Germinal center (tissue), 1 donor: Measurements from ENCODE around the gene CAMKV.
"Not testable (repeated sequence)": the region's sequence is repeated elsewhere in the genome, so short reads cannot be mapped to it uniquely, and the experiment has no call there.

Experiments
- DNase-seq: peaks from one replicate; pipeline ENCODE4 v3.0.0; 2012; ENCODE audit warnings: mixed read lengths, low spot score

Gene CAMKV, protein sequence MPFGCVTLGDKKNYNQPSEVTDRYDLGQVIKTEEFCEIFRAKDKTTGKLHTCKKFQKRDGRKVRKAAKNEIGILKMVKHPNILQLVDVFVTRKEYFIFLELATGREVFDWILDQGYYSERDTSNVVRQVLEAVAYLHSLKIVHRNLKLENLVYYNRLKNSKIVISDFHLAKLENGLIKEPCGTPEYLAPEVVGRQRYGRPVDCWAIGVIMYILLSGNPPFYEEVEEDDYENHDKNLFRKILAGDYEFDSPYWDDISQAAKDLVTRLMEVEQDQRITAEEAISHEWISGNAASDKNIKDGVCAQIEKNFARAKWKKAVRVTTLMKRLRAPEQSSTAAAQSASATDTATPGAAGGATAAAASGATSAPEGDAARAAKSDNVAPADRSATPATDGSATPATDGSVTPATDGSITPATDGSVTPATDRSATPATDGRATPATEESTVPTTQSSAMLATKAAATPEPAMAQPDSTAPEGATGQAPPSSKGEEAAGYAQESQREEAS

DNA sequence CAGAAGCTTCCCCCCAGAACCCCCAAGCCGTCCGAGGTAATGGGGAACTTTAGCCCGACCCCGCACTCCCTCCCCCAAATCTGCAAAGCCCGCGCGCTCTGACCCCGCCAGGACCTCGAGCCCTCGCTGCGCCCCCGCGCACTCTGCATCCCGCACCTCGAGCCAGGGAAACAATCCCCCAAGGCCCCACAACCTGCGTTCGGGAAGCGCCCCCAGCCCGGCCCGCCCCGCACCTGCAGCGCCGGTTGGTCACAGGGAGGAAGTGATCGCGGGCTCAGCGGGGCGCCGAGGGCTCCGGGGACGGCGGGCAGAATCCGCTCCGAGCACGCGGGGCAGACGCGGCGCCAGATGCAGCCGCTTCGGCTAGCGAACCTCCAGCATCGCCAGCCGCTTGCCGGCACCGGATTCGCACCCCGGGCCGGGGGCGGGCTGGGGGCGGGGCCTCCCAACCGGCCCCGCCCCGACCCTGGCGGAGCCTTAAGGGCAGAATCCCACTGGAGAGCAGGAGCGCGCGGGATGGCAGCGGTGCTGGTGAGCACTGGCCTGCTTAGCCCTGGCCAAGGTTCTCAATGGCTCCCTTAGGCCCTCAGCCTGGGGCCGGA, at the start of gene CAMKV:
TSS of gene CAMKV (minus strand) at position 382 of the 602 bp plus-strand sequence. CDS start 7,518 bp downstream, outside the sequence.
- peak; percentile 60 for DNase-seq

DNA sequence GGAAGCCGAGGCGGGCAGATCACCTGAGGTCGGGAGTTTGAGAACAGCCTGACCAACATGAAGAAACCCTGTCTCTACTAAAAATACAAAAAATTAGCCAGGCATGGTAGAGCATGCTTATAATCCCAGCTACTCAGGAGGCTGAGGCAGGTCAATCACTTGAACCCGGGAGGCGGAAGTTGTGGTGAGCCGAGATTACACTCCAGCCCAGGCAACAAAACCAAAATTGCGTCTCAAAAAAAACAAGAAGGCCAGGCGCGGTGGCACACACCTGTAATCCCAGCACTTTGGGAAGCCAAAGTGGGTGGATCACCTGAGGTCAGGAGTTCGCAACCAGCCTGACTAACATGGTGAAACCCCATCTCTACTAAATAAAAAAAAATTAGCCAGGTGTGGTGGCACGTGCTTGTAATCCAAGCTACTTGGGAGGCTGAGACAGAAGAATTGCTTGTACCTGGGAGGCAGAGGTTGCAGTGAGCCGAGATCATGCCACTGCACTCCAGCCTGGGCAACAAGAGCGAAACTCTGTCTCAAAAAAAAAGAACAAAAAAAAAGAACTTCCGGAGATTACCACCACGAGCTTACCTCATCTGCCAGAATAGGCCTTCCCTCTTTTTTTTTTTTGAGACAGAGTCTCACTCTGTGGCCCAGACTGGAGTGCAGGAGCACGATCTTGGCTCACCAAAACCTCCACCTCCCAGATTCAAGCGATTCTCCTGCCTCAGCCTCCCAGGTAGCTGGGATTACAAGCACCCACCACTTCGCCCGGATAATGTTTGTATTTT, 48.3 kb upstream of the CAMKV start:
- not testable (repeated sequence) for DNase-seq

DNA sequence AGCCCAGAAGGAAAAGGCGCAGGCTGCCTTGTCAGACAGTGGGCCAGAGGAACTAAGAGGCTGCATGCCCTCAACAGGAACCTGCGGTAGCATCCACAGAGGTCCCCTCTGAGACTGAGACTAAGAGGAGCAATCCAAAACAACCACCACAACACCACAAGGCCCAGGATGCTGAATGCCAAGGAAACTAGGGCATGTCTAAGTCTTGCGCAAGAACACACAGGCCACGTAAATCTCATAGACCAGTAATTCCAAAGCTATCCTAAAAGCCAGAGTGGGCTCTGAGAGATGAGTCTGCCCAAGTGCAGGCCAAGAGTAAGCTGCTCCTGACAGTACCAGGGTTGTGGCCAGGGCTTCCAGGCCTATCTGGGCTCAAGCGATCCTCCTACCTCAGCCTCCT, 47.0 kb upstream of the CAMKV start:
- no peak for DNase-seq

DNA sequence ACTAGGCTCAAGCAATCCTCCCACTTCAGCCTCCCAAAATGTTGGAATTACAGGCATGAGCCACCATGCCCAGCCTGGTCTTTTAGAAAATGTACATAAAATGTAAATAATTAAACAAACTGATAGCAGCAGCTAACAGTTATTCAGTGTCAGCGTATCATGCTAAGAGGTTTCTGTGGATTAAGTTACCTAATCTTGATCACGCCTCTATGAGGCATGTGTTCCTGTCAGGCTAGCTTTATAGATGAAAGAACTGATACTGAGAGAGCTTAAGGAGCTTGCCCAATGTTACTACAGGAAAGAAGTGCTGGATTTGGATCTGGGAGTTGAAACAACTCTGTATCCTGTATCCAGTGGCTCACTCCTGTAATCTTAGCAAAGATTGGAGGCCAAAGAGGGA, 45.2 kb upstream of the CAMKV start:
- no peak for DNase-seq

DNA sequence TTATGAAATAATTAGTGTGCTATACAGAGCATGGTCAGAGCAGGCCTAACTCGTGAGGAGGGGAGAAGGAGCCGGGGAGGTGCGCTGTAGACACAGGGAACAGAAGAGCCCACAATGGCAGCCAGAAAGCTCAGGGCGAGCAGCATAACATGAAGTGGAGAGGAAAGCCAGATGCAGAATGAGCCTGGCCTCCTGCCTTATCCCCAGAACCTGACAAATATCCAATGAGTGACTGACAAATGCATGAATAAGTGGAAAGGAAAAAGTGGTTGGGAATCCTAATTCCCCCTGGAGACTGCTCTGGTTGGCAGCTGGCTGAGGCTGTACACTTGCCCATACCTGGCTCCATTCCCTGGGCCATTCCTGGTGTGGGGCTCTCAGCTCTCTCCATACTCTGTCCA, 43.2 kb upstream of the CAMKV start:
- no peak for DNase-seq

DNA sequence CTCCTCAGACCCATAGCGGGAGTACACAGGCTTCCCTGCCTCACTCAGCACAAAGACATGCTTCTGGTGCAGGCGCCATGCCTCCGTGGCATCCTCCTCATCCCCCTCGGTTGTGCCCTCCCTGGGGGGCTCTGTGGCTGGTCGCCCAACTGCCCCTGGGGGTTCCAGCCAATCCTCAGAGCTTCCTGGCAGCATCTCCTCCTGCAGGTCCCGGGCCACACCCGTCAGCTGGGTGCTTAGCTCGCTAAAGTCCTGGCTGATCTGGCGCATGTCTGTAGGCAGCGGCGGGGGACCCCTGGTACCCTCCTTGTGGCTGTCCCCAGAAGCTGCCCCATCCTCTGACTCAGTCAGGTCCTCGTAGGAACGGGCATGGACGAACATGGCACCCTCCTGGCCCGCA, 41.9 kb upstream of the CAMKV start:
- DNase-seq = no peak

DNA sequence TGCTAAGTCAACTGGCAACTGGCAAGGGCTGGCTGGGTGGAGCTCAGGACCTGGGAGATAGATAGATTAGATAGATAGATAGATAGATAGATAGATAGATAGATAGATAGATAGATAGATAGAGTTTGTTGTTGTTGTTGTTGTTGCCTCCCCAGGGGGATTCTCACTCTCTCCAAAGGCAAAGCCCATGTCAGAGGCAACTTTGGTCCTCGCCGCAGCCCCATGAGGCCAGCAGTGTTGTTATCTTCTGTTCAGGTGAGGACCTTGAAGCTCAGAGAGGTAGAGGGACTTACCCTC, 41.4 kb upstream of the CAMKV start:
- DNase-seq = no peak

DNA sequence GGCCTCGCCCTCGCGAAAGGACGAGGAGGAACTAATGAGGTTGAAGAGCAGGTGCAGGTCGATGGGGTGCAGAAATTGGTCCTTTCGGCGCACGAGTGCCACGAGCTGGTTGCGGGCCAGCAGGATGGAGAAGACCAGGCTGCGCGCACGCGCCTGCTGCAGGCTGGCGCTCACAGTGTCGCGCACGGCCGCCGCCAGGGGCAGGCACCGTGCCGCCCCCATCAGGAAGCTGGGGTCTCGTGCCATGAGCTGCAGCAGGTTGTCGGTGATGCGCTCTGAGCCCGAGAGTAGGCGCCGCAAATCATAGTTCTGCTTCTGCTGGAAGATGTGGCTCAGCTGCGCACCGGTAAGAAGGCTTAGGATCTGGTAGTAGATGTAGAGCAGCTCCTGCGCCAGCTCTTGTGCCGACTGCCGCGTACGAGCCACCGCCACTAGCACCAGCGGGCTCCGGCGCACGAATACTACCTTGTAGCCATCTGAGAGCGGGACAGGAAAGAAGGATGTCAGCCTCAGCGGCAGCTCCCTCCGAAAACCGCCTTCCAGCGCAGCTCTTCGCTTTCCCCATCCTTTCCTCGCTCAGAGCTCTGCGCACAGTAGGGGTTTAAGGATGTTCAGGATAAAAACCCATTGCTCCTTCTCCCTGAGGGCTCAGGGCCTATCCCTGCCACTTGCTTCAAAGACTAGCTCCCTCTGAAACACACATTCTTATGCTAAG, 40.9 kb upstream of the CAMKV start:
- DNase-seq = no peak

DNA sequence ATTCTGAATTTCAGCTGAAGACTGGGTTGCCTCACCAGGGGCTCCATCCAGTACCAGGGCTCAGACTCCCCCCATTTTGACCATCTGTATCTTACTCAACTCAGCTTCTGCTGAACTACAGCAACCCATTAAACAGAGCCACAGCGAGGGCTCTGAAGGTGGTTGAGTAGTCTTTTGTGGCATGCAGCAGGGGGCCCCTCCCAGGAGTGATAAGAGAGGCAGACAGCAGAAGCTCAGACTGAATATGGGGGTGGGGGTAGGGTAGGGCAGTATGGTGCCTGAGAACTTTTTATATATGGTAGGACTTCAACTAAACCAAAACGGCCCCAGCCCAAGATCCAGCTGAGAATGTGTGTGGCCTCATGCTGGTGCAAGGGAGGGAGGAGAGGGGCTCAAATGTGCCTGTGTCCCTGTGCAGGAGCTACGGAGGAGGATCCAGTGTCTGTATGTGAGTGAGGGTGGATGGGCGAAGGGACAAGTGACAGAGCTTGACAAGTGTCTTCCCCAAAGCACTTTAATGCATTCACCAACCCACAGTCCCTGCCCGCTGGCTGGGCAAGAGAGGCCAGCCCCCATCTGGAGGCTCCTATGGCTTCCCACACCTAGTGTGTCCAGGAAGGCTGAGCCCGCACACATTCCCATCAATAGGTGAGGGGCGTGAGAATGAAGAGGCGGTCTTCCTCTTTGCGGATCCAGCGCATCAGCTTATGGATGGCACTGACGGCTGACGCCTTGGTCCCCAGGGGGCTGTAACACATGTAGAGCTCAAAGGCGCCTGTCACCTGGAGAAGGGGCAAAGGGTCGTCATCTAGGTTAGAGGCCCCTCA, 38.9 kb upstream of the CAMKV start:
- no peak for DNase-seq

DNA sequence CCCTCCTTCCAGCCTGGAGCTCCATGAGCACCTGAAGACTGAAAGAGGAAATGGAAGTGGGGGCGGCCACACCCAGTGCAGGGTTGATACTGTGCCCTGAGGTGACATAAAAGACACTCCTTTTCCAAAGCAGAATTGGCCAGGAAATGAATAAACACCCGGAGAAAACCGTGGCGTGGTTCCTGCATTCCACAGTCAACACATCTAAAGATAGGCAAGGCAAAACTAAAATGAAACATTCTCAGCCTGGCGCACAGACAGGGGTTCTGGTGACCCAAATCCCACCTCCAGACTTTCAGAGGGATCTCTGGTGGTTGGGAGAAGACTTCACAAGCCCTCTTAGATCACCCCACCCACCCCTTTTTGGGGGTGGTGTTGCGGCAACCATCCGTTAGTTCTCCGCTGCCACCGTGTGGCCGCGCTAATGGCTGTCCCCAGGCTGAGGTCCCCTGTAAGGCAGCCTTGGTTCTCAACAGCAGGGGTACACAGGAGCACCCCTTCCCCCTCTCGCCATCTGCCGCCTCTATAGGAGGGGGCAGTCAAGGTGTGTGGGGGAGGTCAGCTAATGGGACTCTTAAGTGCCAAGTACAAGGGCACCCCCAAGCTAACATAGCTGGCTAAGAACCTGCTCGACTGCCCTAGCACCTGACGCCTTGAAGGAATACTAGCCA, 36.5 kb upstream of the CAMKV start:
- DNase-seq = peak; percentile 67

DNA sequence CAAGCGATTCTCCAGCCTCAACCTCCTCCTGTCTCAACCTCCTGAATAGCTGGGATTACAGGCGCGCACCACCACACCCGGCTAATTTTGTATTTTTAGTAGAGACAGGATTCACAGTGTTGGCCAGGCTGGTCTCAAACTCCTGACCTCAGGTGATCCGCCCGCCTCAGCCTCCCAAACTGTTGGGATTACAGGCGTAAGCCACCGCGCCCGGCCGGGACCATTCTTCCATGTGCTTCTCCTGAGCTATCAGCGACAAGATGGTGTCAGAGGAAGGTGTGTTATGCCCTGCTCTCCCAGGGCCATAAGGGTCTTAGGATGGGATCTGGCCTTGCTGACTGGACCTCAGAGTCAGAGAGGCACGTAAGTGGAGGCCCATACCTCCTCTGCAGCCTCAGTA, 34.7 kb upstream of the CAMKV start:
- DNase-seq = not testable (repeated sequence)

DNA sequence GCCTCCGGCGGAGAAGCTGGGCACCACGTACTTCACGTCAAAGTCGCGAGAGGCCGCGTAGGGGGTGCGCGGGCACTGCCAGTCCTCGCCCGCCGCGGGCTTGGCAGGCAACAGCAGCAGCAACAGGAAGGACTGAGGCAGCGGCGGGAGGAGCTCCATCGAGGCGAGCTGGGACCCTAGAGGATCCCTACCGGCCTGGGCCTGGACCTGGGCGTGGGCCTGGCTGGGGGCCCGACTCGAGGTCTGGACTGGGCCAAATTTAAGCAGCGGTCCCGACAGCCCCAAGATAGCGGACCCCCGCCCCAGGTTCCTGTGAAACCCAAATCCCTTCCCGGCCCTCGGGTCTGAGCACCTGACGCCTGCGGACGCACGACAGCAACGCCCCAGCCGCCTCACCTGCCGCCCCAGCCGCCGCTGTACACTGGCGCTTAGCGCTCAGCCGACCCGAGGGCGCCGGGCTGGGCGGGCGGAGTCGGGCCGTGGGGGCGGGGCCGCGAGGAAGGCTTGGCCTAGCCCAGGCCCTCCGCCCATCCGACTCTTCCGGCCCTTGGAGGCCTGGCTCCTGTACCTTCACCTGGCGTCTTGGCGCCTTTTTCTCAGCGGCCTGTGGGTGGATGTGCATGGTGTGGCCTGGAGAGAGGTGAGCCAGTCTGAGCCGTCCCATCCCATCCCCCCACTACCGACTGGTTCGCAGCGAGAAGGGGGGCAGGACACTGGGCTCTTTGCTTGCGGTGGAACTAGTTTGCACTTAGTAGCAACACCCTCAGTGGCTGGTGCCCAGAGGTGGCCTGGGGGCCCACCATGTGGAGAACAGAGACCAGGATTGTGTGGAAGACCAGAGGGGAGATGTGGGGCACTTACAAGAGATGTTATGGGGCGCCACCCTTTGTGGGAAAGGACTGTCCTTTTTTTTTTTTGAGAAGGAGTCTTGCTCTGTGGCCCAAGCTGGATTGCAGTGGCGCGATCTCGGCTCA, 34.0 kb upstream of the CAMKV start, which contains the start of gene MST1R:
TSS of gene MST1R (minus strand) at position 423 of the 974 bp plus-strand sequence. CDS start at position 159, 264 bp downstream.
- peak; percentile 94 for DNase-seq

DNA sequence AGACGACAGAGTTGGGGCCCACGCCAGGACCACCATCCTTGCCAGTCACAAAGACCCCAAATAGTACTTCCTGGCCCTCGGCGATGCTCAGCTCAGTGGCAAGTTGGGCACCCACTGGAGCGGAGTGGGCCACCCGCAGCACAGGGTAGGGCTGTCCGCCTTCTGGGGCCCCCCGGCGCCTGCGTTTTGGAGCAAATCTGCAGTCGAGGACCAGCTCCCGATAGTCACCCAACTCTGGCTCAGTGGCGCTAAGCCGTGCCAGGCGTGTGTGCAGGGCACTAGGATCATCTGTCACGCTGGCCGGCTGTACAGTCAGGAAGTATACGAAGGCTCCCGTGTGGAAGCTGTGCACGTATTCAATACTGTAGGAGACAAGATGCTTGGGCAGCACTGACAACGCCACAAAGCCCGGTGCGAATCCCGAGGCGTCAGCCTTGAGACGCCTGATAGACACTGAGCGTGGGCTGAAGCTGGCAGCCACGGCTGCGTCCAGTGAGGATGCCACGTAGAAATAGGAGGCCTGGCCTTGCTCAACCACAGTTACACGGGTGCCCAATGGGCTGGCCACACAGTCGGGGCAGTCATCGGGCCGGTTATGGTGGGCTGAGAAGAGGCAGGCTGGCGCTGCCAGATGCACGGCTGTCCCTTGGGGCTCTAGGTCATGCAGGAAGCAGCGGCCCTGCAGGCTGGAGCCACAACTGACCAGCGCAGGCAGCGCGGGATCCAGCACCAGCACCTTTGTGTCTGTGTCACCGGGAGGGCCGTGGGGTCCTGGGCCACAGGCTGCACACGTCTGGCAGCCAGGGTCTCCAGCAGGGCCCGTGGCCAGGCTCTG, 33.0 kb upstream of the CAMKV start:
- no peak for DNase-seq

DNA sequence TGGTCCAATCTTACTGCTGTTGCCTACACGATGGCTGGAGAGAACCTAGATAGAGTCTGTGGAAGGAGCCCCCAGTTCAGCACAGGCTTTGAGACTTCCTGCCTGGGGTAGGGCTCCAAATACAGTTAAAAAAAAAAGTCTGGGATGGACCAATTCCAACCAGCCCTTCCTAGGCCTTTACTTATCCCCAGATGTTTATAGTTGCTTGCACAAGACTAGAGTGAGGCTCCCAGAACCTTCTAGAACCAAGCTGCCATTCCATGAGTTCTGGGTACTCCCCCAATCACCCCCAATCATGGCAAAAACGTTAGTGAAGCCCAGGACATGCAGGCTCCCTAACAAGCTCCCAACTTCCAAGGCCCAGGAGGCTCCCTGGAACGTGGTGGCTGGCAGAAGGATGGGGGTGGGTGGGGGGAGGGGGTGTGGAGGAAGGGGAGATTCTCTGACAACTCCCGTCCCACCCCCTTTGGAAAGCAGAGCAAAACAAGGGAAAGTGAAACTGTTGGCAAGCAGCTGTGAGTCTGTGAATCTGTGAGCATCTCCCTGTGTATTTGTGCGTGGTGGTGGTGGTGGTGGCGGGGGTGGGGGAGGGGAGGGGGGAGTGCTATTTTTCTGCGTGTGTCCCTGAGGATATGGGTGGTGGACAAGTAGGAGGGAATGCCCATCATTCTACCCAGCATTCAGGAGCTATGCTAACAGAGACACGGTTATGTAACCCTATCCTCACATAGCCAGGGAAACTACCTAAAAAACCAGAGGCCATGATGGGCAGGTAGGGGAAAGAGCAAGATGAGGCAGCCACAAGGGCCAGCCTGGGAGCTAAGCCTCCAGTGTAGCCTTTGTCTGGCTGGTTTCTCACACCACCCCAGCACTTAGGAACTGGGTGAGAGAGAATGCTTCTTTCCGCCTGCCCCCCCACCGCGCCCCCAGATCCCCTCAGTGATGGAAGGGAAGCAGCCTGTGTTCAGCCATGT, 31.9 kb upstream of the CAMKV start:
- DNase-seq = no peak

DNA sequence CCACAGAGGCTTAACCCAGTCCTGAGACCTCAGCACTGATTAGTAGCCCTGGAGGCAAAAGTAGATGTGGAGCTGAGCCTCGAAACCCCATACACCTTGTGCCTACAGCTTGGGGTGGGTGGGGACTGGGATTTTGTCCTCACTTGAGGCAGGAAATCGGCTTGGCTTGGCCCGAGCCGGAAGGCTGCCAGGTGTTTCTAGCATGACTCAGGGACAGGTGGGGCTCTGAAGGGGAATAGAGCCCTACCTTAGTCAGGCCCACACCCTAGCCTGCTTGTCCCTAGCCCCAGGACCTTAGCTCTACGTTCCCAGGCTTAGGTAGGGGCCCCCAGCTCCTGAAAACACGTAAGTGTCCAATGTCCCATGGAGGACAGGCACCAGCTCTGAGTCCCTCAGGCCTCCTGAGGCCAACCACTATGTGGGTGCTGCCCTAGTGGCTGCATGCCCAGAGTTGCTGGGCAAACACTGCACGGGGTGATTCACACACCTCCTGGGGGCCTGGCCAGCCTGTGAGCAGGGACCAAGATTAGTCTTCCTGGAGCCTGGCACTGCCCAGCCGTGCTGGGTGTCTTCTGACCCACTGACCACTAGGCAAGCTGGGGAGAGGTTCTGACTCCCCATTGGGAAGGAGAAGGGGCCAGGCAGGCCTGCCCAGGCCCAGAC, 30.9 kb upstream of the CAMKV start:
- DNase-seq = no peak

DNA sequence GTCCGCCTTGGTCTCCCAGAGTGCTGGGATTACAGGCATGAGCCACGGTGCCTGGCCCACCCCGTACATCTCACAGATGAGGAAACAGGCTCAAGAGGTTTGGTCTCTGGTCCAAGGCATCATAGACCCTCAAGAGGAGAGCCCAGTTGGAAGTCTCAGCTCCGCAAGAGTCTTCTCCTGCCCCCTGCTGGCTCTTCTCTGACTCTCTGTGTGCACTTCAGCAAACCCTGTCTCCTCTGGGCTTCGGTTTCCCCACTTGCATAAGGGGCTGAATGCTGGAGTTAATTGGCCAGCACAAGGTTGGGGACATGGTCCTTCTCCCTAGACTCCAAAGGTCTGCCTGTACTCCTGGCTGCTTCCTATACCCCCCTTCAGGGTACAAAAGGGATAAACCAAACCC, 30.1 kb upstream of the CAMKV start:
- DNase-seq = peak; percentile 38

DNA sequence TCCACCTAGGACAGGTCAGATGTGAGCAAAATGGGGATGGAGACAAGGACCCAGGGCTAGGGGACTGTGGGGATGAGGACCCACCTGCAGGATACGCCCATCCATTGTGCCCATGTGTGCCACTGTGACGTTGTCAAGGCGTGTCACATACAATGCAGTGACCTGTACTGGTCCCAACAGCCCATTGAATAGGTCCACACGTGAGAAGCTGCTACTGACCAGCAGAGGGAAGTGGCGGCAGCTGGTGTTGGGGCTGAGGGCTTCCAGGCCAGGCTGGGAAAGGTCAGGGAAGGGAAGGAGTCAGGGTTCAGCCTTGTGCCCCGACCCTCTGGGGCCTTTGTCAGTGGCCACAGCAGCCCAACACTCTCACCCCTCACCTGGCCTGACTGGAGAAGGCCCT, 29.3 kb upstream of the CAMKV start:
- no peak for DNase-seq
